ENCODE data around the gene RPL12.

- no peak for TF ChIP-seq JUND (IDR thresholded peaks at IDR 0.05)
- no peak for TF ChIP-seq CTCF (IDR thresholded peaks at IDR 0.05; ENCODE audit: low read depth, low read length, missing input control)
- no peak for TF ChIP-seq GABPA (IDR thresholded peaks at IDR 0.05 in 1 of 2, conservative IDR thresholded peaks at IDR 0.05 in 1 of 2)
- no peak for TF ChIP-seq NR2F2 (IDR thresholded peaks at IDR 0.05)
- TF ChIP-seq RXRA (IDR thresholded peaks at IDR 0.05), result no peak
- no peak for TF ChIP-seq REST (IDR thresholded peaks at IDR 0.05)
- TF ChIP-seq FOXA1 (IDR thresholded peaks at IDR 0.05), result no peak
- no peak for TF ChIP-seq TAF1 (conservative IDR thresholded peaks at IDR 0.05)
- TF ChIP-seq ZBTB33 (IDR thresholded peaks at IDR 0.05), result no peak
- TF ChIP-seq HNF4G (IDR thresholded peaks at IDR 0.05), result no peak
Measured at GRCh38 chr9:127430415-127430814, 20.8 kb downstream of the RPL12 start.
